Measurements from ENCODE around the gene DOCK10.

GRCh38 chr2:225002656-225003045 lies 39.6 kb downstream of the DOCK10 start:
- TF ChIP-seq CTCF (IDR thresholded peaks at IDR 0.05; ENCODE audit: borderline replicate concordance, extremely low read depth, low read length, poor library complexity, severe bottlenecking) = peak; percentile 19
- no peak for TF ChIP-seq EZH2 (IDR thresholded peaks at IDR 0.05; ENCODE audit: borderline replicate concordance, low read depth, low read length, severe bottlenecking)

All from DND-41 (cell line).